ENCODE results near the gene SUSD4.

The SUSD4 gene

DNA sequence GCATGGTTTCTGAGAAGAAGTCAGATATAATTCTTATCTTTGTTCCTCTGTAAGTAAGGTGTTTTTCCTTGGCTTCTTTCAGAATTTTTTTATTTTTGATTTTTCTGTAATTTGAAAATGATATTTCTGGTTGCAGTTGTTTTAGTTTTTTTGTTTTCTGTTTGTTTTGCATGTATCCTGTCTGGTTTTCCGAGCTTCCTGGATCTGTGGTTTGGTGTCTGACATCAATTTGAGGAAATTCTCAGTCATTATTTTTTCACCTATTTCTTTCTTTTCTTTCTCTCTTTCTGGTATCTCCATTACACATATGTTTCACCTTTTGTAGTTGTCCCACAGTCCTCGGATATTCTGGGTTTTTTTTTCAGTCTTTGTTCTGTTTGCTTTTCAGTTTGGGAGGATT, 123.9 kb downstream of the SUSD4 start:
- peaks cover 18% of the 10 kb centered on the region for H3K9me3 Mint-ChIP-seq
- no peak overlapping the region for H3K27ac Mint-ChIP-seq
- H3K27me3 Mint-ChIP-seq = peaks cover 7% of the 10 kb centered on the region
- no peak overlapping the region for H3K4me3 Mint-ChIP-seq
- peaks cover 11% of the 10 kb centered on the region for H3K4me1 Mint-ChIP-seq (ENCODE audit: low read depth)
- H3K36me3 Mint-ChIP-seq (ENCODE audit: low read depth) = no peaks in the 10 kb centered on the region
- intact Hi-C loops (cut with micrococcal nuclease) = no loop called here

DNA sequence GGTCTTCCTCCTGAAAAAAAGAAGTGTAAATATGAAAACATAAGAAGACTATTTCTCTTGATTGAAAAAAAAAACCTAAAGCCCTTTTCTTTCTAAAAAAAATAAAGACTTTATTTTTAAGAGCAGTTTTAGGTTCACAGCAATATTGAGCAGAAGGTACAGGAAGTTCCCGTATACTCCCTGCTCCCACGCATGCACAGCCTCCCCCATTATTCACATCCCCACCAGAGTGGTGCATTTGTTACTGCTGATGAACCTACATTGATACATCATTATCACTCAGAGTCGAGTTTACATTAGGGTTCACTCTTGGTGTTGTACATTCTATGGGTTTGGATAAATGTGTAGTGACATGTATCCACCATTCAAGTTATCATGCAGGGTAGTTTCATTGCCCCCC, 128.9 kb downstream of the SUSD4 start:
- no peak overlapping the region for H3K27ac Mint-ChIP-seq
- peaks cover 10% of the 10 kb centered on the region for H3K27me3 Mint-ChIP-seq
- peaks cover 11% of the 10 kb centered on the region for H3K4me1 Mint-ChIP-seq (ENCODE audit: low read depth)
- no peaks in the 10 kb centered on the region for H3K36me3 Mint-ChIP-seq (ENCODE audit: low read depth)
- no peak overlapping the region for H3K4me3 Mint-ChIP-seq
- intact Hi-C loops (cut with micrococcal nuclease) = no loop called here
- H3K9me3 Mint-ChIP-seq = peaks cover 18% of the 10 kb centered on the region

- intact Hi-C loops (cut with micrococcal nuclease) = loop anchor here (5.0 kb wide), 1 partner anchor 37 kb away; no protein-coding TSS in a partner anchor
- H3K27ac Mint-ChIP-seq = no peak overlapping the region
- peaks cover 11% of the 10 kb centered on the region for H3K4me1 Mint-ChIP-seq (ENCODE audit: low read depth)
Observed at GRCh38 chr1:223234534-223234933, 129.4 kb downstream of the SUSD4 start.

DNA sequence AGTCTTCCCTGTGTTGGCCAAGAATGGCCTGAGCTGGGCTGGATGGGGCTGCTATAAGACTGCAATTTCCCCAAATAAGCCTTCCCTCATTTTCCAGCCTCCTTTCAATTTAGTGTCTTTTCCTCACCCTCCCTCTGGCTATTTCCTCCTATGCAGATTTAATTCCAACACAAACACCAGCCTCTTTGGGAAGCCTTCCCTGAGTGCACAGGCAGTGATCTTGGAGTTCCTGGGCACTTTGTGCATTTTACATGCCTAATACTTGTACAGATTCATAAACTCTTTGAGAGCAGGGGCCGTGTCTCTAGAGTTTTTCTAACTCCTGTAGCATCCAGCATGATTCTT, 129.8 kb downstream of the SUSD4 start:
- H3K27me3 Mint-ChIP-seq = peaks cover 10% of the 10 kb centered on the region
- intact Hi-C loops (cut with micrococcal nuclease) = loop anchor here (5.0 kb wide), 1 partner anchor 37 kb away; no protein-coding TSS in a partner anchor
- no peak overlapping the region for H3K4me3 Mint-ChIP-seq
- peaks cover 11% of the 10 kb centered on the region for H3K4me1 Mint-ChIP-seq (ENCODE audit: low read depth)
- H3K9me3 Mint-ChIP-seq = peaks cover 18% of the 10 kb centered on the region
- no peak overlapping the region for H3K27ac Mint-ChIP-seq
- no peaks in the 10 kb centered on the region for H3K36me3 Mint-ChIP-seq (ENCODE audit: low read depth)

More at GRCh38 chr1:223234534-223234933, 129.4 kb downstream of the SUSD4 start:
- Mint-ChIP-seq H3K27me3 (peaks cover 10% of the 10 kb centered on the region), H3K4me3 (no peak overlapping the region), H3K36me3 (ENCODE audit: low read depth) (no peaks in the 10 kb centered on the region), H3K9me3 (peaks cover 18% of the 10 kb centered on the region)

DNA sequence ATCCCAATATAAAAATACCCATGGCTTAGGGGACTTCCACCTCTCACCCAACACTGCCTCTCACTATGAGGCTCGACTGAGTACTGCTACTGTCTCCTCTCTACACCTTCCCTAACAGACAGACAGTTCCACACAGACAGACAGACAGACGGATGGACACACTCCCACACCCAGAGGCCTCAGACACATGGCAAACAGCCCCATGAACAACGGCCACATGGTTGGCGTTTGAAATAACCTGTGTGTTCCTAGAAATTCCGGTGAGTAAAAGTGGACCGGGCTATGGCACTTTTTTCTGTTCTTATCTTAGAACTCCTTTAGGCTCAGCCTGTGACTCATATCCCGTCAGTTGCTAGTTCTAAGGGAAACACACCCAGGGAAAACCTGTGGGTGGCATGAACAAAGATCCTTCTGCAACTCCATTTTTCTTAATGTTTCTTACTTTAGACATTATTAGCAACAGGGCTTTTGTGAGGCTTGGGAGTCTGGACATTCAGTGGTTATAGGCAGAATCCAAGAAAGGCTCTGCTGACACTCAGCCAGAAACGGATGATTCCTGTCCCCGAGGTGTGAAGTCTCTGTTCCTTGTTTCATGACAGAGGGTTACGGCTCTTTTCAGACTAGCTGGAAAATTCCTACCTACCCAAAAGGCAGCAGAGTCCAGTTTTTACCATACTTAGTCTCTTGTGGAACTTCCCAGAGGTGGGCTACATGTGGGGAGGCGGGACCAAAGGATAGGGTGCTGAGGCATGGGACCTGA, 130.4 kb downstream of the SUSD4 start:
- Mint-ChIP-seq H3K36me3 (ENCODE audit: low read depth) (no peaks in the 10 kb centered on the region), H3K4me3 (no peak overlapping the region), H3K9me3 (peaks cover 18% of the 10 kb centered on the region), H3K27me3 (peaks cover 10% of the 10 kb centered on the region), H3K4me1 (ENCODE audit: low read depth) (peaks cover 11% of the 10 kb centered on the region), H3K27ac (no peak overlapping the region)
- intact Hi-C loops (cut with micrococcal nuclease) = loop anchor here (5.0 kb wide), 1 partner anchor 36 kb away; no protein-coding TSS in a partner anchor

GRCh38 chr1:223233019-223233409, 131.0 kb downstream of the SUSD4 start:
- H3K4me1 Mint-ChIP-seq (ENCODE audit: low read depth) = peaks cover 11% of the 10 kb centered on the region
- no peak overlapping the region for H3K27ac Mint-ChIP-seq
- H3K4me3 Mint-ChIP-seq = no peak overlapping the region
- H3K36me3 Mint-ChIP-seq (ENCODE audit: low read depth) = no peaks in the 10 kb centered on the region
- H3K27me3 Mint-ChIP-seq = peaks cover 11% of the 10 kb centered on the region
- peaks cover 18% of the 10 kb centered on the region for H3K9me3 Mint-ChIP-seq
- intact Hi-C loops (cut with micrococcal nuclease) = loop anchor here (5.0 kb wide), 1 partner anchor 36 kb away; no protein-coding TSS in a partner anchor

DNA sequence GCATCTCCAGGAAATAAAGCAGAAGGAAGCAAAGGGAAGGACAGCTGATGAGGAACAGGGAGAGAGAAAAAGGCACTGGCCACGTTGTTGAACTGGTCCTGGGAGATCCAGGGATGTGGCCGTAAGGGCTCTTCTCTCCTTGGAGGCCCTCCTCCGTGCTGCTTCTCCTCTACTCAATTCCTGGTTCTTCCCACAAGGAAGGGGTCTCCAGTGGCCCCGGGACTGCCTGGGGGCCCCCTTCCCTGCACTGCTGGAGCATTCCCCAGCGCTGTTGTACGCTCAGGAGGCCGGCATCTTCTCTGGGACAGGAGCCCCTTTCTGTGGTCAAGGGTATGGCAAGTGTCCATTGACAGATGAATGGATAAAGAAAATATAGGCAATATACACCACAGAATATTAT, 132.4 kb downstream of the SUSD4 start:
- Mint-ChIP-seq H3K36me3 (ENCODE audit: low read depth) (no peaks in the 10 kb centered on the region), H3K4me1 (ENCODE audit: low read depth) (peaks cover 11% of the 10 kb centered on the region), H3K9me3 (peaks cover 10% of the 10 kb centered on the region), H3K27me3 (peaks cover 15% of the 10 kb centered on the region), H3K4me3 (no peak overlapping the region), H3K27ac (no peak overlapping the region)
- intact Hi-C loops (cut with micrococcal nuclease) = loop anchor here (5.0 kb wide), 1 partner anchor 34 kb away; no protein-coding TSS in a partner anchor

GRCh38 chr1:223231011-223231572, 132.9 kb downstream of the SUSD4 start:
- peaks cover 6% of the 10 kb centered on the region for H3K9me3 Mint-ChIP-seq
- H3K4me3 Mint-ChIP-seq = no peak overlapping the region
- H3K27ac Mint-ChIP-seq = no peak overlapping the region
- peaks cover 13% of the 10 kb centered on the region for H3K27me3 Mint-ChIP-seq
- H3K36me3 Mint-ChIP-seq (ENCODE audit: low read depth) = no peaks in the 10 kb centered on the region
- intact Hi-C loops (cut with micrococcal nuclease) = loop anchor here (5.0 kb wide), 1 partner anchor 34 kb away; no protein-coding TSS in a partner anchor
- H3K4me1 Mint-ChIP-seq (ENCODE audit: low read depth) = peaks cover 11% of the 10 kb centered on the region

GRCh38 chr1:223230161-223230881, 133.7 kb downstream of the SUSD4 start:
- intact Hi-C loops (cut with micrococcal nuclease) = loop anchor here (5.0 kb wide), 1 partner anchor 33 kb away; no protein-coding TSS in a partner anchor
- H3K4me3 Mint-ChIP-seq = no peak overlapping the region
- no peaks in the 10 kb centered on the region for H3K36me3 Mint-ChIP-seq (ENCODE audit: low read depth)
- H3K27me3 Mint-ChIP-seq = peaks cover 17% of the 10 kb centered on the region
- H3K27ac Mint-ChIP-seq = no peak overlapping the region
- no peaks in the 10 kb centered on the region for H3K9me3 Mint-ChIP-seq
- H3K4me1 Mint-ChIP-seq (ENCODE audit: low read depth) = peaks cover 15% of the 10 kb centered on the region

DNA sequence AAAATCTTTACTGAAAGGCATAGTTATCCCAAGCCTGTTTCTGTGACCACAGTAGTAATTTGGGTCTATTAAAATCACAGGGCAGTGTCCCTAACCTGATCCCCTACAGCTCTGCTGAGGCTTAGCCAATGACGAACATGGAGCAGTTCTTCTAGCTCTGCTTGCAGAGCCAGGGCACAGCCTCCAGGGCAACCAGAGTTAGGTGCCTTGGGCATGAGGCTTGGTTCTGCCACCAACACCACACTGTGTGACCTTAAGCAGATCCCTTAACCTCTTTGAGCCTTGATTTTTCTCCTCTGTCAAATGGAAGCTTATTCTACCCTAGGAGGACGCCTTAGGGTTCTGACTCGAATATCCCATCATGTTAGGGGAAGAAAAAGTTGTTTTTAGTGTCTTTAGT, 134.2 kb downstream of the SUSD4 start:
- Mint-ChIP-seq H3K27ac (no peak overlapping the region), H3K36me3 (ENCODE audit: low read depth) (no peaks in the 10 kb centered on the region), H3K4me1 (ENCODE audit: low read depth) (peaks cover 16% of the 10 kb centered on the region), H3K9me3 (no peaks in the 10 kb centered on the region), H3K27me3 (peaks cover 17% of the 10 kb centered on the region), H3K4me3 (no peak overlapping the region)
- intact Hi-C loops (cut with micrococcal nuclease) = loop anchor here (5.0 kb wide), 1 partner anchor 32 kb away; no protein-coding TSS in a partner anchor

- peaks cover 13% of the 10 kb centered on the region for H3K4me1 Mint-ChIP-seq (ENCODE audit: low read depth)
- intact Hi-C loops (cut with micrococcal nuclease) = no loop called here
- no peaks in the 10 kb centered on the region for H3K9me3 Mint-ChIP-seq
- no peak overlapping the region for H3K27ac Mint-ChIP-seq
- H3K27me3 Mint-ChIP-seq = peaks cover 17% of the 10 kb centered on the region
- no peak overlapping the region for H3K4me3 Mint-ChIP-seq
- no peaks in the 10 kb centered on the region for H3K36me3 Mint-ChIP-seq (ENCODE audit: low read depth)
Observed at GRCh38 chr1:223228931-223229528, 134.9 kb downstream of the SUSD4 start.

GRCh38 chr1:223228201-223228600, 135.8 kb downstream of the SUSD4 start:
- intact Hi-C loops (cut with micrococcal nuclease) = no loop called here
- Mint-ChIP-seq H3K4me3 (no peak overlapping the region), H3K27ac (no peak overlapping the region), H3K36me3 (ENCODE audit: low read depth) (no peaks in the 10 kb centered on the region), H3K4me1 (ENCODE audit: low read depth) (peaks cover 7% of the 10 kb centered on the region), H3K27me3 (peaks cover 17% of the 10 kb centered on the region), H3K9me3 (no peaks in the 10 kb centered on the region)

DNA sequence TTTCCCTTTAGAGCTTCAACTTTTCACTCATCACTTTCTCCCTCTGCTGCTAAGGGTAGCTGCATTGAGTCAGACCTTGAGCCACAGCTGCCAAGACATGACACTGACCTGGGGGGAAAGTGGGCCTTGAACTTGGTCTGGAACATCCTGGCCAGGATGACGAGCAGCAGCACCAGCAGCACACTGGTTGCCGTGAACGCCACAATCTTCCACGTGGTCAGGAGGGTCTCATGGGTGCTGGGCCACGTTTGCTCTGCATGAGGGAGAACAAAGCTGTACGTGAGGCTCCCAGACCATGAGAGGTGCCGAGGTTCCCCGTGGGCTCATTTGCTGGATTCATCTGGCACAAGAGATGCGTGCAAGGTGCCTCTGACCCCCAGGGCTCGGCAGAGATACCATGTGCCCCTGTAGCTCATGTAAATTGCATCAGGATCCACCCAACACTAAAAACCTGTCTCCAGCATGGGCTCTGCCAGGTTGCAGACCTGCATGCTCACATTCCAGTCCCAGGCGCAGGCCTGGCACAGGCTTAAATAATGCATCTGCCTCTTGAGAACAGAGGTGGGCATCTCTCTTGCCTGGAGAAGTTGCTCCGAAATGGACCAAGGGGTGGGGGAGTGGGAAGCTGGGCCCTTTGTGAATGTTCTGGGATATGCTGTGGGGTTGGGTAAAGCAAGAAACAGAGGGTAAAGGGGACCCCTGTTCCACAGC, 136.3 kb downstream of the SUSD4 start:
- intact Hi-C loops (cut with micrococcal nuclease) = no loop called here
- Mint-ChIP-seq H3K36me3 (ENCODE audit: low read depth) (no peaks in the 10 kb centered on the region), H3K27ac (no peak overlapping the region), H3K4me1 (ENCODE audit: low read depth) (peaks cover 5% of the 10 kb centered on the region), H3K9me3 (no peaks in the 10 kb centered on the region), H3K27me3 (peaks cover 17% of the 10 kb centered on the region), H3K4me3 (no peak overlapping the region)
